ENCODE data around the gene NPHP1.
A peak's percentile ranks its signal among the peaks of the same experiment; 100 is the strongest.
"Not testable (repeated sequence)": the region's sequence is repeated elsewhere in the genome, so short reads cannot be mapped to it uniquely, and the experiment has no call there.

NPHP1 gene

GRCh38 chr2:110204408-110205385 is at the start of gene NPHP1:
Gene NPHP1 (minus strand): TSS chr2:110205013. CDS start chr2:110204968, 45 bp downstream.
- peak; percentile 87 for DNase-seq

GRCh38 chr2:110248081-110248795 is 43.4 kb upstream of the NPHP1 start:
- not testable (repeated sequence) for DNase-seq

- not testable (repeated sequence) for DNase-seq
These were observed 40.9 kb upstream of the NPHP1 start for GRCh38 chr2:110245488-110246435.

- DNase-seq, result not testable (repeated sequence)
These were observed 38.5 kb upstream of the NPHP1 start for GRCh38 chr2:110243283-110243682.

- not testable (repeated sequence) for DNase-seq
These were observed 29.7 kb upstream of the NPHP1 start for GRCh38 chr2:110234514-110234913.

GRCh38 chr2:110229886-110230285 is 25.1 kb upstream of the NPHP1 start:
- not testable (repeated sequence) for DNase-seq

GRCh38 chr2:110222626-110223025 is 17.8 kb upstream of the NPHP1 start:
- DNase-seq, result not testable (repeated sequence)

- no peak for DNase-seq
These were observed 17.1 kb upstream of the NPHP1 start for GRCh38 chr2:110221938-110222337.

GRCh38 chr2:110220190-110220564 is 15.4 kb upstream of the NPHP1 start:
- no peak for DNase-seq

- DNase-seq, result no peak
These were observed 14.8 kb upstream of the NPHP1 start for GRCh38 chr2:110219496-110220189.

- DNase-seq, result not testable (repeated sequence)
These were observed 14.1 kb upstream of the NPHP1 start for GRCh38 chr2:110218889-110219288.

- no peak for DNase-seq
These were observed 12.0 kb upstream of the NPHP1 start for GRCh38 chr2:110216803-110217202.

GRCh38 chr2:110216199-110216598 is 11.4 kb upstream of the NPHP1 start:
- DNase-seq, result no peak

- no peak for DNase-seq
These were observed 10.8 kb upstream of the NPHP1 start for GRCh38 chr2:110215566-110216158.

- no peak for DNase-seq
These were observed 10.3 kb upstream of the NPHP1 start for GRCh38 chr2:110215091-110215490.

GRCh38 chr2:110213522-110213921 is 8.7 kb upstream of the NPHP1 start:
- not testable (repeated sequence) for DNase-seq

- peak; percentile 67 for DNase-seq
These were observed 7.4 kb upstream of the NPHP1 start, which contains the start of gene MTLN for GRCh38 chr2:110211938-110212858. Gene MTLN (minus strand): TSS chr2:110212547. CDS start chr2:110212525, 22 bp downstream.

- no peak for DNase-seq
These were observed 1.0 kb upstream of the NPHP1 start for GRCh38 chr2:110205660-110206455.

- DNase-seq, result no peak
These were observed 6.8 kb downstream of the NPHP1 start for GRCh38 chr2:110198016-110198415.

Measured in stimulated activated CD4-positive, alpha-beta T cell treated with anti-CD3 and anti-CD28 coated beads, Interleukin-15, amount 100 ng/mL, for 24 hours (primary cell).